GM19043 (cell line): ENCODE measurements around the gene LRP5.
"Not testable (repeated sequence)": the region's sequence is repeated elsewhere in the genome, so short reads cannot be mapped to it uniquely, and the experiment has no call there.

ENCODE experiments used
- ATAC-seq: cut with Tn5 transposase; IDR thresholded peaks from one replicate; pipeline ENCODE4 v1.9.1; 2021; ENCODE audit warnings: low read depth; ENCODE audit not compliant: unreplicated experiment

The LRP5 gene

GRCh38 chr11:68282141-68282860 lies 30.1 kb upstream of the LRP5 start:
- ATAC-seq, result no peak

- no peak for ATAC-seq
Measured at GRCh38 chr11:68282861-68283230, 29.5 kb upstream of the LRP5 start.

GRCh38 chr11:68284588-68284987 lies 27.8 kb upstream of the LRP5 start:
- not testable (repeated sequence) for ATAC-seq

GRCh38 chr11:68287419-68287818 lies 25.0 kb upstream of the LRP5 start:
- no peak for ATAC-seq

- no peak for ATAC-seq
Measured at GRCh38 chr11:68289456-68289855, 22.9 kb upstream of the LRP5 start.

- no peak for ATAC-seq
Measured at GRCh38 chr11:68293708-68294107, 18.7 kb upstream of the LRP5 start.

- ATAC-seq, result no peak
Measured at GRCh38 chr11:68295271-68295670, 17.1 kb upstream of the LRP5 start.

GRCh38 chr11:68295940-68296339 lies 16.5 kb upstream of the LRP5 start:
- ATAC-seq, result no peak

GRCh38 chr11:68296344-68297051 lies 15.9 kb upstream of the LRP5 start:
- ATAC-seq, result no peak

- no peak for ATAC-seq
Measured at GRCh38 chr11:68297052-68297378, 15.4 kb upstream of the LRP5 start.

- no peak for ATAC-seq
Measured at GRCh38 chr11:68297494-68297811, 14.9 kb upstream of the LRP5 start.

GRCh38 chr11:68297812-68298658 lies 14.4 kb upstream of the LRP5 start:
- no peak for ATAC-seq

GRCh38 chr11:68298659-68299516 lies 13.5 kb upstream of the LRP5 start:
- no peak for ATAC-seq

- not testable (repeated sequence) for ATAC-seq
Measured at GRCh38 chr11:68299517-68299879, 12.9 kb upstream of the LRP5 start.

GRCh38 chr11:68300076-68300830 lies 12.1 kb upstream of the LRP5 start:
- ATAC-seq, result no peak

- no peak for ATAC-seq
Measured at GRCh38 chr11:68302256-68302655, 10.1 kb upstream of the LRP5 start.

GRCh38 chr11:68302670-68303069 lies 9.7 kb upstream of the LRP5 start:
- no peak for ATAC-seq

GRCh38 chr11:68303083-68303482 lies 9.3 kb upstream of the LRP5 start:
- ATAC-seq, result no peak

- ATAC-seq, result no peak
Measured at GRCh38 chr11:68303982-68304780, 8.2 kb upstream of the LRP5 start.
